Upper lobe of left lung (tissue), 6 donors: ENCODE results near the gene PYGO2. TPM values are rescaled to one million over a fixed set of nuclear protein-coding genes. Genes with fewer than 3 reads are reported as not detected.

ENCODE experiments used
- ATAC-seq, 2 donors: fragments of 200-7000 bp; cut with Tn5 transposase; one replicate each; pipeline ENCODE4 v1.9.1; 2022; ENCODE audit warnings: mild to moderate bottlenecking in 2 of 2, moderate library complexity in 2 of 2; ENCODE audit not compliant: low FRiP score in 2 of 2
- DNase-seq, 2 donors: peaks; one replicate each; pipeline ENCODE4 v3.0.0-alpha.2; 2019 to 2020
- H3K27ac ChIP-seq, 4 donors: fragments of 200-600 bp; sonication (generic); one replicate each; pipeline ENCODE4 v1.5.1; 2016 to 2019
- H3K27me3 ChIP-seq, 4 donors: fragments of 200-600 bp; sonication (generic); one replicate each; pipeline ENCODE4 v1.5.1; 2017 to 2019
- H3K36me3 ChIP-seq, 4 donors: fragments of 200-600 bp; sonication (generic); one replicate each; pipeline ENCODE4 v1.5.1; 2016 to 2019
- H3K4me1 ChIP-seq, 4 donors: fragments of 200-600 bp; sonication (generic); one replicate each; pipeline ENCODE4 v1.5.1; 2018 to 2019
- H3K4me3 ChIP-seq, 4 donors: fragments of 200-600 bp; sonication (generic); one replicate each; pipeline ENCODE4 v1.5.1; 2017 to 2019; ENCODE audit warnings: mild to moderate bottlenecking in 2 of 4, moderate library complexity in 1 of 4
- H3K9me3 ChIP-seq, 4 donors: fragments of 200-600 bp; sonication (generic); one replicate each; pipeline ENCODE4 v1.5.1; 2018 to 2019
- CTCF ChIP-seq, 6 experiments: fragments of 450-650 bp in 4 of 6; fragments of 200-600 bp in 2 of 6; sonication (generic) in 2 of 6; IDR thresholded peaks; one replicate each; pipeline ENCODE4 v1.5.1; 2016 to 2019; ENCODE audit warnings: antibody characterized with exemption in 6 of 6
- EP300 ChIP-seq, 4 donors: sonication (generic); formaldehyde crosslinking; IDR thresholded peaks; one replicate each; pipeline ENCODE4 v1.5.1; 2017; ENCODE audit warnings: antibody characterized with exemption in 4 of 4, control low read depth in 2 of 4
- POLR2A ChIP-seq, 4 donors: fragments of 450-650 bp; IDR thresholded peaks; one replicate each; pipeline ENCODE4 v1.5.1; 2016 to 2017; ENCODE audit warnings: antibody characterized with exemption in 4 of 4, mild to moderate bottlenecking in 2 of 4
- POLR2AphosphoS5 ChIP-seq, 2 donors: sonication (generic); formaldehyde crosslinking; IDR thresholded peaks; one replicate each; pipeline ENCODE4 v1.5.1; 2017; ENCODE audit warnings: antibody characterized with exemption in 2 of 2
- WGBS, 2 donors: methylation state at CpG; one replicate each; pipeline ENCODE4 v1.1.5; 2017 to 2018; 5-methylcytosine and 5-hydroxymethylcytosine counted together
- total RNA-seq, 6 donors: library from RNA; depleted of rRNA in 4 of 6; stranded (reverse); fragments of >200 nt in 4 of 6; gene quantifications; one replicate each; pipeline versions ENCODE4 v1.1.0 to v1.2.1, GENCODE V29; 2016 to 2021
- donor health status: DM: no; HTN: no; CAD: no; lungs with moderate emphysema.
- donor health status: DM: no; HTN: yes; CAD: no; lungs with severe emphysema.

The PYGO2 gene
- total RNA-seq, 6 donors from 2014 or later = 20.1 to 41.9 (median 27.5) TPM

- peak overlapping the region; percentile 12 to 98 (median 98) for H3K27ac ChIP-seq
- no peak for TF ChIP-seq POLR2AphosphoS5 (IDR thresholded peaks at IDR 0.05)
- H3K36me3 ChIP-seq = peaks cover 27 to 68% (median 62%) of the 10 kb centered on the region in 4 donors
- no peak for DNase-seq
- WGBS, 2 donors = 77 to 83% methylated on average over 5 to 6 of the region's 6 CpGs
- H3K4me1 ChIP-seq = peaks cover 24 to 42% (median 29%) of the 10 kb centered on the region in 4 donors
- ATAC-seq = no peak
- no peaks in the 10 kb centered on the region for H3K27me3 ChIP-seq
- peak overlapping the region in 2 of 4 donors; percentile 68 to 73 for H3K4me3 ChIP-seq
- no peaks in the 10 kb centered on the region for H3K9me3 ChIP-seq
Measured at GRCh38 chr1:154962795-154963330, 1.3 kb upstream of the PYGO2 start.

- peaks cover 20 to 41% (median 26%) of the 10 kb centered on the region in 4 donors for H3K4me1 ChIP-seq
Measured at GRCh38 chr1:154962156-154962749, 671 bp upstream of the PYGO2 start.

GRCh38 chr1:154960446-154961136 is 991 bp downstream of the PYGO2 start:
- DNase-seq = no peak
- Histone ChIP-seq H3K36me3 (peaks cover 11 to 45% (median 41%) of the 10 kb centered on the region in 4 donors), H3K9me3 (no peaks in the 10 kb centered on the region), H3K27ac (peak overlapping the region; percentile 97 to 98 (median 98)), H3K4me1 (peaks cover 27 to 51% (median 37%) of the 10 kb centered on the region in 4 donors), H3K4me3 (peak overlapping the region in 3 of 4 donors; percentile 68 to 90 (median 73)), H3K27me3 (no peaks in the 10 kb centered on the region)
- TF ChIP-seq POLR2A (IDR thresholded peaks at IDR 0.05) (no peak), POLR2AphosphoS5 (IDR thresholded peaks at IDR 0.05) (no peak), CTCF (IDR thresholded peaks at IDR 0.05) (no peak), EP300 (IDR thresholded peaks at IDR 0.05) (no peak)
- WGBS, 2 donors = 30 to 32% methylated on average over 10 of the region's 10 CpGs
- no peak for ATAC-seq

More at GRCh38 chr1:154962156-154962749, 671 bp upstream of the PYGO2 start:
- TF ChIP-seq EP300 (IDR thresholded peaks at IDR 0.05) (no peak), POLR2AphosphoS5 (IDR thresholded peaks at IDR 0.05) (no peak), POLR2A (IDR thresholded peaks at IDR 0.05) (no peak), CTCF (IDR thresholded peaks at IDR 0.05) (no peak)
- Histone ChIP-seq H3K9me3 (no peaks in the 10 kb centered on the region), H3K36me3 (peaks cover 24 to 62% (median 56%) of the 10 kb centered on the region in 4 donors), H3K27ac (peak overlapping the region; percentile 97 to 98 (median 98)), H3K27me3 (no peaks in the 10 kb centered on the region), H3K4me3 (peak overlapping the region; percentile 68 to 91 (median 82))
- 6 to 9% methylated on average over 19 to 22 of the region's 25 CpGs for WGBS, 2 donors
- no peak for DNase-seq
- ATAC-seq = peak in 1 of 2 donors; percentile 18

DNA sequence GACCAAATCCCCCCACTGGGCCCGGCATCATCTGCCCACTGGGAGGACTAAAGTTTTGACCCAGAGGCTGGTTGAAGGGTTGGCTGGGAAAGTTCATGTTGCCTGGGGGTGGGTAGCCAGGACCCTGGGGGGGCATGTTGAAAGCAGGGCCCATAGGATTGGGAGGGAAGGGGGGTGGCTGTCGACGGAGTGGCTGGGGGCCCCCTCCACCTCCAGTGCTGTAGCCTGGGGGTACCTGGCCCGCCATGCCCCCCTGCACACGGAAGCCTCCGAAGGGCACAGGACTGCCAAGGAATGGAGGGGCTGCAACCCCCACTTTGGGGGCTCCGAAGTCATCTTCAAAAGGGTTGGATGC is 2.2 kb downstream of the PYGO2 start:
- Histone ChIP-seq H3K27me3 (no peaks in the 10 kb centered on the region), H3K9me3 (no peaks in the 10 kb centered on the region), H3K27ac (peak overlapping the region in 1 of 4 donors; percentile 2), H3K4me3 (no peak overlapping the region), H3K36me3 (peaks cover 6 to 33% (median 30%) of the 10 kb centered on the region in 4 donors), H3K4me1 (peaks cover 39 to 62% (median 48%) of the 10 kb centered on the region in 4 donors)
- no peak for ATAC-seq
- TF ChIP-seq POLR2A (IDR thresholded peaks at IDR 0.05) (no peak), CTCF (IDR thresholded peaks at IDR 0.05) (no peak), EP300 (IDR thresholded peaks at IDR 0.05) (no peak), POLR2AphosphoS5 (IDR thresholded peaks at IDR 0.05) (no peak)
- 85 to 96% methylated on average over 7 of the region's 7 CpGs for WGBS, 2 donors
- no peak for DNase-seq

DNA sequence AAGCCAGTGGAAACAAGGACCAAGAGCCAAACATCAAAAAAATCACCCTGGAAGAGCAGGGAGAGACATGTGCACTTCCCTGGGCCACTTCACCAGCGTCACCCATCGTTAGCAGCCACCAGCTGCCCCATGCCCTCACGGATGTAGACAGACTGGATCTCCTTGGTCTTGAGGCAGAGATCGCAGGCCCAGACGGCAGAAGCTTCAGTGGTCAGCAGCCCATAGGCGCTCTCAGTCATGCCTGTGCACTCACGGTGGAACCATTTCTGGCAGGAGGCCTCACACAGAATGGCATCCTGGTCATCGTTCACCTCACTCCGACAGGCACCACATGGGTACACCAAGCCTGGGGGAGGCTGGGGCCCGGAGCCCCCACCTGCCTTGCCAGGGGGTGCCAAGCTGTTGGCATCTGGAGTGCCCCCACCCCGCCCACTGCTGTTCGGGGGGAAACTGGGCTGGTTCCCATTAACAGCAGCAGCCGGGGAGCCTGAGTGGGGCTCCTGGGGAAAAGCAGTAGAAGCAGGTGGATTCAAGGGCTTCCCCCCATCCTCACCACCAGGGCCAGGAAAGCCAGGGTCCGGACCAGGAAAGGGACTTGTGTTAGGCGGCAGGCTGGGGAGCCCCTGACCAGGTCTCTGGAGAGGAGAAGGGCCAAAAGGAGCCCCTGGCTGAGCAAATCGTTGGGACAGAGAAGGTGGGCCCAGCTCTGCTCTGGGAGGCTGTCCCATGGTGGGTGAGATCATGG is 2.7 kb downstream of the PYGO2 start:
- H3K4me3 ChIP-seq = no peak overlapping the region
- DNase-seq = no peak
- H3K27me3 ChIP-seq = no peaks in the 10 kb centered on the region
- no peak for ATAC-seq
- peak overlapping the region in 1 of 4 donors; percentile 2 for H3K27ac ChIP-seq
- 92% methylated on average over 10 to 14 of the region's 16 CpGs for WGBS, 2 donors
- H3K9me3 ChIP-seq = no peaks in the 10 kb centered on the region
- H3K4me1 ChIP-seq = peaks cover 44 to 68% (median 54%) of the 10 kb centered on the region in 4 donors
- peaks cover 2 to 28% (median 24%) of the 10 kb centered on the region in 4 donors for H3K36me3 ChIP-seq
- no peak for TF ChIP-seq POLR2AphosphoS5 (IDR thresholded peaks at IDR 0.05)
- no peak for TF ChIP-seq CTCF (IDR thresholded peaks at IDR 0.05)
- no peak for TF ChIP-seq EP300 (IDR thresholded peaks at IDR 0.05)
- TF ChIP-seq POLR2A (IDR thresholded peaks at IDR 0.05) = no peak
